GM12874 (cell line): ENCODE data around the gene ZBED1.

Source experiments
- TF ChIP-seq, protein P1 (sequence below): IDR thresholded peaks from 2 replicates; pipeline ENCODE4 v1.5.1; 2011; ENCODE audit warnings: low read depth, mild to moderate bottlenecking, control low read depth, low read length, moderate library complexity; ENCODE audit not compliant: insufficient read depth

Gene ZBED1

GRCh38 chrX:2541603-2542002 lies 40.8 kb upstream of the ZBED1 start:
- TF ChIP-seq, protein P1, sequence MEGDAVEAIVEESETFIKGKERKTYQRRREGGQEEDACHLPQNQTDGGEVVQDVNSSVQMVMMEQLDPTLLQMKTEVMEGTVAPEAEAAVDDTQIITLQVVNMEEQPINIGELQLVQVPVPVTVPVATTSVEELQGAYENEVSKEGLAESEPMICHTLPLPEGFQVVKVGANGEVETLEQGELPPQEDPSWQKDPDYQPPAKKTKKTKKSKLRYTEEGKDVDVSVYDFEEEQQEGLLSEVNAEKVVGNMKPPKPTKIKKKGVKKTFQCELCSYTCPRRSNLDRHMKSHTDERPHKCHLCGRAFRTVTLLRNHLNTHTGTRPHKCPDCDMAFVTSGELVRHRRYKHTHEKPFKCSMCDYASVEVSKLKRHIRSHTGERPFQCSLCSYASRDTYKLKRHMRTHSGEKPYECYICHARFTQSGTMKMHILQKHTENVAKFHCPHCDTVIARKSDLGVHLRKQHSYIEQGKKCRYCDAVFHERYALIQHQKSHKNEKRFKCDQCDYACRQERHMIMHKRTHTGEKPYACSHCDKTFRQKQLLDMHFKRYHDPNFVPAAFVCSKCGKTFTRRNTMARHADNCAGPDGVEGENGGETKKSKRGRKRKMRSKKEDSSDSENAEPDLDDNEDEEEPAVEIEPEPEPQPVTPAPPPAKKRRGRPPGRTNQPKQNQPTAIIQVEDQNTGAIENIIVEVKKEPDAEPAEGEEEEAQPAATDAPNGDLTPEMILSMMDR = no peak

DNA sequence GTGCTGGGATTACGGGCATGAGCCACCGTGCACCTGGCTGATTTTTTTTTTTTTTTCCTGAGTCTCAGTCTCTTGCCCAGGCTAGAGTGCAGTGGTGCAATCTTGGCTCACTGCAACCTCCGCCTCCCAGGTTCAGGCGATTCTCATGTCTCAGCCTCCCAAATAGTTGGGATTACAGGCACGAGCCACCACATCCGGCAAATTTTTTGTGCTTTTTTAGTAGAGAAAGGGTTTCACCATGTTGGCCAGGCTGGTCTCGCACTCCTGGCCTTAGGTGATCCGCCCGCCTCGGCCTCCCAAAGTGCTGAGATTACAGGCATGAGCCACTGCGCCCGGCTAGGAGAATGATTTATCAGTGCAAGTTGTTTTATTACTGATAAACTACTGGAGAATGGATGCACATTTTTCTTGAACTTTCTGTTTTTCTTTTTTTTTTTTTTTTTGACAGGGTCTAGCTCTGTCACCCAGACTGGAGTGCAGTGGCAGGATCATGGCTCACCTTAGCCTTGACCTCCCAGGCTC lies 39.7 kb upstream of the ZBED1 start:
- TF ChIP-seq, protein P1 = no peak

DNA sequence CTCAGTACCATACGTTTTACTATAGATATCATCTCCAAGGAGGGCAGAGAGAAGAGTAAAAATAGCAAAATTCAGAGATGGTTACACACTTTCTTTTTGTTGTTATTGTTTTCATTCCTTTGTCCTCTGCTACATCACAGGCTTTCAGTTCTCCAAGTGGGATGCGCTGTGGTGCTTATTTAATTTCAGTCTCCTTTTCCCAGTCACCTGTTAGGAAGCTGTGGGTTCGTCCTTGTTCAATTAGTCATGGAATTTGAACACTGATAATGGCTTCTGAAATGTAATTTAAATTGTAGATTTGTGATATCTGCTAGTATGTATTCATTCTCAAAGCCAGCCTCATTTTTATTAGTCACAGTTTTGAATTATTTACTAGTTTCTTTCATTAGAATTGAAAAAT lies 38.8 kb upstream of the ZBED1 start:
- TF ChIP-seq, protein P1 = no peak

DNA sequence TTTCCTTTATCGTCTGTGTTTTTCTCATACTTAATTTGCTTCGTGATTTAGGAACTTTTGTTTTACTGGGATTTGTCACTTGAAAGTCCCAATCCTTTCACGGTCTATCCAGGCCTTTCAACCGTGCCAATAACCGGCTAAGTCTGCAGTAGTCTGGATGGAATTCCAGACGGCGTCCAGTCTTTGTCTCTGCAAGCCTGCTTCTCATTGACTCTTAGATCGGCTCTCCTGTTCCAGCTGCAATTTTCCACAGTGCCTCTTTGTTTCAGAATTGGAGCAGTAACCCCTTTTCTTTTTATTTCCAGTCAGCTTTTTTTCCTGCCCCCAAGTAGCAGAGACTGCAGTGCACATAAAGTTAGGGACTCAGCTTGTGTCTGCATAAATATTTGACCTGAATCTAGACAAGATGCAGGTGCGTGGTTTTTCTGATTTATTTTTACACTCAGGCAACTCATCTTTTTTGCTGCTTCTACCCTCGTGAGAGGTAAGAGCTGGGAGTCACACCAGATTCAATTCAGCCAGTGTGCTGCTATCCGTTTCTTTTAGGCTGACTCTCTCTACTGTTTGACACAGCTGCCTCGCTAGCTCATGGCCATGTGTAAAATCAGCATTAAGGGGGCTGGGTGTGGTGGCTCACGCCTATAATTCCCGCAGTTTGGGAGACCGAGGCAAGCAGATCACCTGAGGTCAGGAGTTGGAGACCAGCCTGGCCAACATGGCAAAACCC lies 37.4 kb upstream of the ZBED1 start:
- TF ChIP-seq, protein P1 = no peak

GRCh38 chrX:2536974-2537373 lies 36.2 kb upstream of the ZBED1 start:
- TF ChIP-seq, protein P1 = no peak

DNA sequence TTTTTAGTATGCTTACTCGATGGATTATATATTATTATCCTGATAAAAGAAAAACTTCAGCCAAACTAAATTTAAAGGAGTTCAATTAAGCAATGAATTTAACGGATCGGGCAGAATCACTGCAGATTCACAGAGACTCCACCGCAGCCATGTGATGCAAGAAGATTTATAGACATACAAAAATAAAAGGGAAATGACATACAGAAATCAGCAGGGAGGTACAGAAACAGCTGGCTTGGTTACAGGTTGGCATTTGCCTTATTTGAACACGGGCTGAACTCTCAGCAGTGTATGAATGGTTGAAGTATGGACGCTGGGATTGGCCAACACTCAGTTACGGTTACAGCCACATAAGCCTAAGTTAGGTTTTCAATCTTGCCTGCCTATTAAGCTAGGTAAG lies 35.4 kb upstream of the ZBED1 start:
- TF ChIP-seq, protein P1 = no peak

- TF ChIP-seq, protein P1 = no peak
These were observed 32.6 kb upstream of the ZBED1 start for GRCh38 chrX:2533424-2533823.
